IMR-90 (cell line): ENCODE measurements around the gene CHST6. TPM values are rescaled to one million over a fixed set of nuclear protein-coding genes. Genes with fewer than 3 reads are reported as not detected.

Experiments
- ATAC-seq: fragments of 200-7000 bp; cut with Tn5 transposase; 2 replicates; pipeline ENCODE4 v1.9.1; 2020; ENCODE audit warnings: low read depth, mild to moderate bottlenecking, moderate library complexity
- BruUV-seq: library from RNA; stranded (reverse); fragments of 400-500 nt; replicated peaks from 2 replicates; lab custom pipeline; 2021; lab: Mats Ljungman, UMichigan
- CTCF ChIA-PET: fragments of 300-600 bp; formaldehyde crosslinking; extraction: SDS; loops from one replicate; lab custom pipeline; 2021; ENCODE audit warnings: antibody characterized with exemption; lab: Yijun Ruan, JAX
- POLR2A ChIA-PET: fragments of 300-600 bp; sonication (Branson Sonifier 250); formaldehyde crosslinking; loops from one replicate; lab custom pipeline; 2022; ENCODE audit warnings: antibody characterized with exemption; ENCODE audit not compliant: unreplicated experiment; lab: Charles Lee
- DNase-seq: peaks from one replicate; pipeline ENCODE4 v3.0.0; 2013
- H2AFZ ChIP-seq: replicated peaks from 2 replicates; pipeline ENCODE3; 2013; ENCODE audit warnings: low read length, mild to moderate bottlenecking; ENCODE audit not compliant: poor library complexity
- H2AK5ac ChIP-seq: 2 replicates; pipeline ENCODE4 v1.6.1; 2013; ENCODE audit warnings: low read depth, low read length, inconsistent platforms
- H2AK9ac ChIP-seq: replicated peaks from 2 replicates; pipeline ENCODE3; 2013; ENCODE audit warnings: mild to moderate bottlenecking, low read depth, low read length, moderate library complexity; ENCODE audit not compliant: poor library complexity
- H2BK120ac ChIP-seq: 2 replicates; pipeline ENCODE4 v1.6.1; 2013; ENCODE audit warnings: low read depth, low read length, inconsistent platforms
- H2BK15ac ChIP-seq: 3 replicates; pipeline ENCODE4 v1.6.1; 2013; ENCODE audit warnings: low read depth, low read length, inconsistent platforms
- H2BK20ac ChIP-seq: 2 replicates; pipeline ENCODE4 v1.6.1; 2013; ENCODE audit warnings: low read depth, mild to moderate bottlenecking, inconsistent platforms, low read length, moderate library complexity
- H2BK5ac ChIP-seq: 2 replicates; pipeline ENCODE4 v1.6.1; 2013; ENCODE audit warnings: mild to moderate bottlenecking, low read depth, low read length, inconsistent platforms; ENCODE audit not compliant: poor library complexity, severe bottlenecking
- H3K14ac ChIP-seq: replicated peaks from 2 replicates; pipeline ENCODE4 v1.6.1; 2013; ENCODE audit warnings: low read depth, low read length, inconsistent platforms
- H3K18ac ChIP-seq: 2 replicates; pipeline ENCODE4 v1.6.1; 2013; ENCODE audit warnings: low read depth, low read length, control low read depth
- H3K23ac ChIP-seq: 2 replicates; pipeline ENCODE4 v1.6.1; 2013; ENCODE audit warnings: low read depth, low read length, inconsistent platforms
- H3K27ac ChIP-seq: 2 replicates; pipeline ENCODE4 v1.5.1; 2013; ENCODE audit warnings: mild to moderate bottlenecking, control low read depth, low read length; ENCODE audit not compliant: insufficient read depth
- H3K27me3 ChIP-seq: 2 replicates; pipeline ENCODE4 v1.6.1; 2013; ENCODE audit warnings: low read length; ENCODE audit not compliant: control insufficient read depth, insufficient read depth
- H3K36me3 ChIP-seq: 2 replicates; pipeline ENCODE4 v1.6.1; 2013; ENCODE audit warnings: low read length, mixed read lengths; ENCODE audit not compliant: control insufficient read depth, insufficient read depth
- H3K4ac ChIP-seq: 2 replicates; pipeline ENCODE4 v1.6.1; 2013; ENCODE audit warnings: low read depth, low read length, inconsistent platforms
- H3K4me1 ChIP-seq: 2 replicates; pipeline ENCODE4 v1.6.1; 2013; ENCODE audit warnings: low read length, mixed read lengths; ENCODE audit not compliant: control insufficient read depth, insufficient read depth
- H3K4me2 ChIP-seq: 2 replicates; pipeline ENCODE4 v1.6.1; 2013; ENCODE audit warnings: low read depth, mild to moderate bottlenecking, control low read depth, low read length, moderate library complexity
- H3K4me3 ChIP-seq: 2 replicates; pipeline ENCODE4 v1.5.1; 2013; ENCODE audit warnings: low read depth, mild to moderate bottlenecking, control low read depth, low read length, moderate library complexity; ENCODE audit not compliant: insufficient read depth
- H3K56ac ChIP-seq: 2 replicates; pipeline ENCODE4 v1.6.1; 2013; ENCODE audit warnings: low read length, inconsistent platforms; ENCODE audit not compliant: insufficient read depth; ENCODE audit errors: extremely low read depth
- H3K79me1 ChIP-seq, 2 experiments: 2 replicates each; pipeline ENCODE4 v1.6.1; 2013; ENCODE audit warnings: low read length in 2 of 2, inconsistent platforms in 1 of 2, low read depth in 1 of 2
- H3K9ac ChIP-seq: 2 replicates; pipeline ENCODE4 v1.6.1; 2013; ENCODE audit warnings: low read depth, low read length, control low read depth
- H3K9me1 ChIP-seq: 2 replicates; pipeline ENCODE4 v1.6.1; 2013; ENCODE audit warnings: low read length, inconsistent platforms; ENCODE audit not compliant: insufficient read depth
- H3K9me3 ChIP-seq: 2 replicates; pipeline ENCODE4 v1.6.1; 2013; ENCODE audit warnings: low read length; ENCODE audit not compliant: control insufficient read depth, insufficient read depth
- H4K20me1 ChIP-seq: 2 replicates; pipeline ENCODE4 v1.6.1; 2013; ENCODE audit warnings: low read length, inconsistent platforms; ENCODE audit not compliant: insufficient read depth
- H4K5ac ChIP-seq: 2 replicates; pipeline ENCODE4 v1.6.1; 2013; ENCODE audit warnings: mild to moderate bottlenecking, low read depth, low read length, control low read depth
- H4K8ac ChIP-seq, 2 experiments: 2 replicates each; pipeline ENCODE4 v1.6.1; 2013; ENCODE audit warnings: low read depth in 2 of 2, low read length in 2 of 2, control low read depth in 1 of 2, inconsistent platforms in 1 of 2
- H4K91ac ChIP-seq: 2 replicates; pipeline ENCODE4 v1.6.1; 2013; ENCODE audit warnings: low read depth, low read length, inconsistent platforms; ENCODE audit not compliant: insufficient read depth
- BHLHE40 ChIP-seq: fragments of 150-350 bp; IDR thresholded peaks from 2 replicates; pipeline ENCODE4 v1.6.1; 2016; ENCODE audit warnings: mild to moderate bottlenecking, low read depth, low read length
- CEBPB ChIP-seq: IDR thresholded peaks from 2 replicates; pipeline ENCODE4 v1.6.1; 2012; ENCODE audit warnings: low read depth, low read length, improper control_type of control experiment
- CHD1 ChIP-seq: IDR thresholded peaks from 2 replicates; pipeline ENCODE4 v1.6.1; 2012; ENCODE audit warnings: low read depth, low read length, improper control_type of control experiment
- CTCF ChIP-seq: conservative IDR thresholded peaks from 2 replicates; pipeline ENCODE4 v1.5.1; 2012; ENCODE audit warnings: mild to moderate bottlenecking, low read depth, low read length, improper control_type of control experiment
- ELK1 ChIP-seq: fragments of 150-350 bp; IDR thresholded peaks from 2 replicates; pipeline ENCODE4 v1.6.1; 2016; ENCODE audit warnings: low read depth, mild to moderate bottlenecking, low read length, moderate library complexity, borderline replicate concordance
- FOS ChIP-seq: fragments of 150-350 bp; IDR thresholded peaks from 2 replicates; pipeline ENCODE4 v1.6.1; 2016; ENCODE audit warnings: low read depth, low read length
- MAFK ChIP-seq: IDR thresholded peaks from 2 replicates; pipeline ENCODE4 v1.6.1; 2012; ENCODE audit warnings: low read depth, low read length, improper control_type of control experiment
- MAZ ChIP-seq: IDR thresholded peaks from 2 replicates; pipeline ENCODE4 v1.6.1; 2012; ENCODE audit warnings: low read depth, mild to moderate bottlenecking, low read length, improper control_type of control experiment, moderate library complexity, borderline replicate concordance
- MXI1 ChIP-seq: IDR thresholded peaks from 2 replicates; pipeline ENCODE4 v1.6.1; 2012; ENCODE audit warnings: low read depth, mild to moderate bottlenecking, low read length, moderate library complexity, borderline replicate concordance
- NFE2L2 ChIP-seq: fragments of 150-350 bp; IDR thresholded peaks from 2 replicates; pipeline ENCODE4 v1.6.1; 2016; ENCODE audit warnings: low read depth, mild to moderate bottlenecking, low read length
- POLR2A ChIP-seq: IDR thresholded peaks from 2 replicates; pipeline ENCODE4 v1.6.1; 2012; ENCODE audit warnings: mild to moderate bottlenecking, low read depth, low read length
- RAD21 ChIP-seq: IDR thresholded peaks from 2 replicates; pipeline ENCODE4 v1.6.1; 2012; ENCODE audit warnings: low read length, improper control_type of control experiment
- RCOR1 ChIP-seq: IDR thresholded peaks from 2 replicates; pipeline ENCODE4 v1.6.1; 2012; ENCODE audit warnings: mild to moderate bottlenecking, low read length, improper control_type of control experiment; ENCODE audit not compliant: insufficient replicate concordance
- RFX5 ChIP-seq: IDR thresholded peaks from 2 replicates; pipeline ENCODE4 v1.8.0; 2012; ENCODE audit warnings: low read depth, mild to moderate bottlenecking, low read length, moderate library complexity
- SMC3 ChIP-seq: fragments of 150-350 bp; IDR thresholded peaks from 2 replicates; pipeline ENCODE4 v1.6.1; 2016; ENCODE audit warnings: low read depth, mild to moderate bottlenecking, antibody characterized with exemption, low read length, moderate library complexity
- USF2 ChIP-seq: fragments of 150-350 bp; IDR thresholded peaks from 2 replicates; pipeline ENCODE4 v1.6.1; 2017; ENCODE audit warnings: mild to moderate bottlenecking, antibody characterized with exemption, low read length, low read depth
- WGBS, 2 experiments: methylation state at CpG; one replicate each; pipeline versions ENCODE4 v1.1.5 to v1.1.7; 2013; ENCODE audit warnings: missing lambda C conversion rate in 2 of 2; ENCODE audit not compliant: insufficient read length in 1 of 2; ENCODE audit errors: extremely low coverage in 2 of 2; 5-methylcytosine and 5-hydroxymethylcytosine counted together
- dilution Hi-C: fragments of 300-500 bp; cut with HindIII; formaldehyde crosslinking; loops from one replicate; pipeline ENCODE4 v1.14.3; 2018; ENCODE audit warnings: low sequenced_read_pairs; ENCODE audit not compliant: unreplicated experiment
- in situ Hi-C: fragments of 300-500 bp; cut with MboI; formaldehyde crosslinking; loops from 3 replicates; pipeline ENCODE4 v1.14.3; 2019; ENCODE audit warnings: low sequenced_read_pairs, inconsistent platforms, mixed read lengths
- intact Hi-C: fragments of 100-400 bp; cut with micrococcal nuclease; formaldehyde crosslinking; loops from 2 replicates; pipeline ENCODE4 v1.10.0; 2022
- polyA plus RNA-seq, 3 experiments: library from polyadenylated mRNA; depleted of rRNA; stranded (reverse); fragments of >200 nt; gene quantifications; 2 replicates each; pipeline ENCODE4 v1.2.3, GENCODE V29; 2012; ENCODE audit warnings: low replicate concordance in 1 of 3
- total RNA-seq: library from RNA; depleted of rRNA; stranded (reverse); fragments of >200 nt; gene quantifications from 2 replicates; pipeline ENCODE4 v1.2.3, GENCODE V29; 2012

The CHST6 gene
- total and polyA plus RNA-seq, 2 of the 4 experiments (the other 2 are of a cell fraction) = under 0.01 to 0.12 TPM

GRCh38 chr16:75501359-75501758, 6.1 kb upstream of the CHST6 start:
- H3K79me1 ChIP-seq = no peaks in the 10 kb centered on the region
- peaks cover 4% of the 10 kb centered on the region for H3K27me3 ChIP-seq
- ATAC-seq (no peak), DNase-seq (no peak)
- H3K9ac ChIP-seq = no peak overlapping the region
- H2AFZ ChIP-seq = no peak overlapping the region
- in situ Hi-C loops (no loop called here), intact Hi-C loops (no loop called here), dilution Hi-C loops (no loop called here)
- H3K9me1 ChIP-seq = no peaks in the 10 kb centered on the region; the same call in 1 of the 2 replicates
- H2BK5ac ChIP-seq = no peak overlapping the region
- H3K36me3 ChIP-seq = no peaks in the 10 kb centered on the region
- no peak overlapping the region for H4K91ac ChIP-seq
- no peak overlapping the region for H3K4ac ChIP-seq
- POLR2A ChIA-PET = no interaction called here
- WGBS, 2 experiments = no CpG with 5 or more reads among the region's 5 CpGs
- no peak overlapping the region for H3K18ac ChIP-seq
- no peak overlapping the region for H4K5ac ChIP-seq
- H4K20me1 ChIP-seq = no peaks in the 10 kb centered on the region
- TF ChIP-seq MAZ (no peak), CTCF (no peak), FOS (no peak), ELK1 (no peak), MAFK (no peak), NFE2L2 (no peak), RAD21 (no peak), MXI1 (no peak), USF2 (no peak), CHD1 (no peak), RFX5 (no peak), SMC3 (no peak), CEBPB (no peak), RCOR1 (no peak), BHLHE40 (no peak), POLR2A (no peak)
- no peak overlapping the region for H2AK5ac ChIP-seq
- no peak overlapping the region for H4K8ac ChIP-seq
- no TSS peak for BruUV-seq
- no peaks in the 10 kb centered on the region; the same call in 1 of the 2 replicates for H3K4me1 ChIP-seq
- H2BK20ac ChIP-seq = no peak overlapping the region
- H3K4me2 ChIP-seq = no peak overlapping the region
- no peaks in the 10 kb centered on the region for H3K9me3 ChIP-seq
- H3K4me3 ChIP-seq = no peak overlapping the region
- no peak overlapping the region for H3K27ac ChIP-seq
- H2AK9ac ChIP-seq = no peak overlapping the region
- no peak overlapping the region for H3K23ac ChIP-seq
- no peak overlapping the region for H2BK120ac ChIP-seq
- no peak overlapping the region for H2BK15ac ChIP-seq
- no peak overlapping the region for H3K14ac ChIP-seq
- CTCF ChIA-PET = interaction anchor here (0.9 kb wide), 1 partner anchor 15 kb away, joined by 3 read pairs; no protein-coding TSS in a partner anchor
- no peak overlapping the region for H3K56ac ChIP-seq
